Lower lobe of right lung (tissue), 2 donors: Measurements from ENCODE around the gene PLAU. TPM values are rescaled to one million over a fixed set of nuclear protein-coding genes. Genes with fewer than 3 reads are reported as not detected.
A peak's percentile ranks its signal among the peaks of the same experiment; 100 is the strongest.

Source experiments
- ATAC-seq, 2 donors: fragments of 200-7000 bp; cut with Tn5 transposase; one replicate each; pipeline ENCODE4 v1.9.1; 2020 to 2022; ENCODE audit warnings: mild to moderate bottlenecking in 2 of 2, moderate library complexity in 2 of 2
- DNase-seq: peaks from one replicate; pipeline ENCODE4 v3.0.0-alpha.2; 2020
- H3K27ac ChIP-seq: fragments of 200-600 bp; one replicate; pipeline ENCODE4 v1.8.0; 2022
- H3K27me3 ChIP-seq: fragments of 200-600 bp; one replicate; pipeline ENCODE4 v1.8.0; 2022; ENCODE audit warnings: low read depth
- H3K36me3 ChIP-seq: fragments of 200-600 bp; one replicate; pipeline ENCODE4 v1.8.0; 2022; ENCODE audit warnings: mild to moderate bottlenecking
- H3K4me1 ChIP-seq: fragments of 200-600 bp; one replicate; pipeline ENCODE4 v1.8.0; 2022
- H3K4me3 ChIP-seq: fragments of 200-600 bp; one replicate; pipeline ENCODE4 v1.8.0; 2022; ENCODE audit warnings: mild to moderate bottlenecking
- H3K9me3 ChIP-seq: fragments of 200-600 bp; one replicate; pipeline ENCODE4 v1.8.0; 2022
- CTCF ChIP-seq: fragments of 200-600 bp; IDR thresholded peaks from one replicate; pipeline ENCODE4 v1.8.0; 2022; ENCODE audit warnings: antibody characterized with exemption, mild to moderate bottlenecking
- intact Hi-C: fragments of 100-400 bp; cut with DNase I; formaldehyde crosslinking; loops from one replicate; pipeline ENCODE4 v1.11.0; 2022
- total RNA-seq: library from RNA; stranded (reverse); fragmentation: NEBNext Ultra II Directional; extraction: Animal tissue kit (Norgen Biotek cat#: 25700); gene quantifications from one replicate; pipeline ENCODE4 v1.2.1, GENCODE V29; 2021
- donor health status: DM: no; HTN: yes; CAD: no; lungs with severe emphysema.

Gene PLAU
- total RNA-seq, 1 donor from 2014 or later, result 29.0 TPM

- no peak for DNase-seq
- Histone ChIP-seq H3K4me3 (peak overlapping the region; percentile 72), H3K4me1 (peaks cover 57% of the 10 kb centered on the region)
Measured at GRCh38 chr10:73875139-73875475, 35.8 kb upstream of the PLAU start.

GRCh38 chr10:73876157-73876556, 34.8 kb upstream of the PLAU start:
- Histone ChIP-seq H3K4me3 (no peak overlapping the region), H3K27me3 (no peaks in the 10 kb centered on the region), H3K4me1 (peaks cover 52% of the 10 kb centered on the region), H3K27ac (peak overlapping the region; percentile 72), H3K36me3 (peaks cover 8% of the 10 kb centered on the region), H3K9me3 (no peaks in the 10 kb centered on the region)
- DNase-seq (no peak), ATAC-seq (no peak)
- TF ChIP-seq CTCF, result no peak
- intact Hi-C loops, result no loop called here

More at GRCh38 chr10:73875139-73875475, 35.8 kb upstream of the PLAU start:
- TF ChIP-seq CTCF, result no peak
- no peak for ATAC-seq
- intact Hi-C loops, result no loop called here
- H3K27me3 ChIP-seq, result no peaks in the 10 kb centered on the region
- H3K36me3 ChIP-seq, result peaks cover 17% of the 10 kb centered on the region
- H3K9me3 ChIP-seq, result no peaks in the 10 kb centered on the region
- H3K27ac ChIP-seq, result peak overlapping the region; percentile 73

GRCh38 chr10:73876566-73876965, 34.4 kb upstream of the PLAU start:
- peak overlapping the region; percentile 72 for H3K27ac ChIP-seq
- no peak for TF ChIP-seq CTCF
- intact Hi-C loops, result no loop called here
- no peak overlapping the region for H3K4me3 ChIP-seq
- peaks cover 4% of the 10 kb centered on the region for H3K36me3 ChIP-seq
- H3K4me1 ChIP-seq, result peaks cover 48% of the 10 kb centered on the region
- no peak for DNase-seq
- H3K27me3 ChIP-seq, result no peaks in the 10 kb centered on the region
- no peaks in the 10 kb centered on the region for H3K9me3 ChIP-seq
- ATAC-seq, result no peak

- no peak overlapping the region for H3K4me3 ChIP-seq
- ATAC-seq (no peak), DNase-seq (no peak)
- intact Hi-C loops, result no loop called here
- H3K36me3 ChIP-seq, result no peaks in the 10 kb centered on the region
- H3K9me3 ChIP-seq, result no peaks in the 10 kb centered on the region
- no peak overlapping the region for H3K27ac ChIP-seq
- TF ChIP-seq CTCF, result no peak
- no peaks in the 10 kb centered on the region for H3K27me3 ChIP-seq
- peaks cover 44% of the 10 kb centered on the region for H3K4me1 ChIP-seq
Measured at GRCh38 chr10:73876971-73877370, 34.0 kb upstream of the PLAU start.

- no peaks in the 10 kb centered on the region for H3K9me3 ChIP-seq
- intact Hi-C loops, result no loop called here
- peaks cover 37% of the 10 kb centered on the region for H3K4me1 ChIP-seq
- H3K4me3 ChIP-seq, result no peak overlapping the region
- ATAC-seq (no peak), DNase-seq (no peak)
- no peaks in the 10 kb centered on the region for H3K36me3 ChIP-seq
- H3K27me3 ChIP-seq, result no peaks in the 10 kb centered on the region
- TF ChIP-seq CTCF, result no peak
- no peak overlapping the region for H3K27ac ChIP-seq
Measured at GRCh38 chr10:73877533-73878160, 33.3 kb upstream of the PLAU start.
